GM04503 (cell line): ENCODE results near the gene MUC22.
"Not testable (repeated sequence)": the region's sequence is repeated elsewhere in the genome, so short reads cannot be mapped to it uniquely, and the experiment has no call there.

Experiments used
- DNase-seq: peaks from one replicate; pipeline ENCODE4 v3.0.0-alpha.2; 2012; ENCODE audit warnings: low read depth

MUC22 gene

GRCh38 chr6:31010393-31011060 is at the start of gene MUC22:
TSS of gene MUC22 (plus strand) at chr6:31010474. CDS start at chr6:31010707, 233 bp downstream.
- DNase-seq = peak; percentile 9

- no peak for DNase-seq
These were observed 49.2 kb upstream of the MUC22 start for GRCh38 chr6:30960907-30961673.

- DNase-seq = no peak
These were observed 47.6 kb upstream of the MUC22 start for GRCh38 chr6:30962716-30963115.

- no peak for DNase-seq
These were observed 46.6 kb upstream of the MUC22 start for GRCh38 chr6:30963641-30964040.

GRCh38 chr6:30964075-30964474 is 46.2 kb upstream of the MUC22 start:
- DNase-seq = no peak

GRCh38 chr6:30965140-30965601 is 45.1 kb upstream of the MUC22 start:
- DNase-seq = no peak

- DNase-seq = no peak
These were observed 44.1 kb upstream of the MUC22 start for GRCh38 chr6:30966154-30966553.

GRCh38 chr6:30969171-30969570 is 41.1 kb upstream of the MUC22 start:
- not testable (repeated sequence) for DNase-seq

- no peak for DNase-seq
These were observed 39.3 kb upstream of the MUC22 start for GRCh38 chr6:30970946-30971345.

GRCh38 chr6:30972816-30973215 is 37.5 kb upstream of the MUC22 start:
- DNase-seq = no peak

- DNase-seq = no peak
These were observed 35.6 kb upstream of the MUC22 start for GRCh38 chr6:30974490-30975252.

- DNase-seq = no peak
These were observed 31.1 kb upstream of the MUC22 start for GRCh38 chr6:30979141-30979540.

GRCh38 chr6:30979690-30980089 is 30.6 kb upstream of the MUC22 start:
- DNase-seq = no peak

GRCh38 chr6:30981942-30982772 is 28.1 kb upstream of the MUC22 start:
- peak; percentile 48 for DNase-seq

- DNase-seq = no peak
These were observed 26.8 kb upstream of the MUC22 start, which contains the start of gene MUC21 for GRCh38 chr6:30983439-30983838. TSS of gene MUC21 (plus strand) at chr6:30983718. CDS start at chr6:30983959, 241 bp downstream.

GRCh38 chr6:30985490-30985889 is 24.8 kb upstream of the MUC22 start:
- no peak for DNase-seq

GRCh38 chr6:30987304-30987703 is 23.0 kb upstream of the MUC22 start:
- DNase-seq = no peak

GRCh38 chr6:30988209-30988825 is 22.0 kb upstream of the MUC22 start:
- no peak for DNase-seq

GRCh38 chr6:30990422-30991086 is 19.7 kb upstream of the MUC22 start:
- DNase-seq = no peak

GRCh38 chr6:30991891-30992290 is 18.4 kb upstream of the MUC22 start:
- DNase-seq = no peak

GRCh38 chr6:30997301-30997700 is 13.0 kb upstream of the MUC22 start:
- DNase-seq = no peak
